Measurements from ENCODE around the gene RSRC1. TPM values are rescaled to one million over a fixed set of nuclear protein-coding genes. Genes with fewer than 3 reads are reported as not detected.

Gene RSRC1
- total and polyA plus RNA-seq, 10 donors, result 7.2 to 56.5 (median 33.1) TPM

- intact Hi-C loops (cut with DNase I; ENCODE audit: low total_unique reads), result no loop called here
- no peak for DNase-seq
- no peaks in the 10 kb centered on the region for H3K36me3 ChIP-seq
- no peak overlapping the region for H3K4me3 ChIP-seq
- TF ChIP-seq CTCF (IDR thresholded peaks at IDR 0.05 in 8 of 11, conservative IDR thresholded peaks at IDR 0.05 in 3 of 11) (no peak), POLR2A (IDR thresholded peaks at IDR 0.05) (no peak), POLR2AphosphoS5 (IDR thresholded peaks at IDR 0.05) (no peak)
- no peak overlapping the region for H3K27ac ChIP-seq
- peaks cover 0 to 7% (median 0%) of the 10 kb centered on the region in 7 donors for H3K27me3 ChIP-seq (replicated peaks in 1 of 7)
- H3K4me1 ChIP-seq, result no peaks in the 10 kb centered on the region
- H3K9me3 ChIP-seq, result peaks cover 0 to 4% (median 0%) of the 10 kb centered on the region in 8 donors
These were observed 453.2 kb downstream of the RSRC1 start for GRCh38 chr3:158563076-158563475.

- no peaks in the 10 kb centered on the region for H3K36me3 ChIP-seq
- H3K4me3 ChIP-seq, result no peak overlapping the region
- peaks cover 0 to 19% (median 0%) of the 10 kb centered on the region in 7 donors for H3K27me3 ChIP-seq (replicated peaks in 1 of 7)
- no peak for DNase-seq
- H3K4me1 ChIP-seq, result no peaks in the 10 kb centered on the region
- 89 to 97% (median 96%) methylated on average over 6 of the region's 6 CpGs for WGBS, 5 donors
- TF ChIP-seq CTCF (IDR thresholded peaks at IDR 0.05 in 8 of 11, conservative IDR thresholded peaks at IDR 0.05 in 3 of 11) (no peak), POLR2A (IDR thresholded peaks at IDR 0.05) (no peak), POLR2AphosphoS5 (IDR thresholded peaks at IDR 0.05) (no peak)
- H3K9me3 ChIP-seq, result peaks cover 0 to 4% (median 0%) of the 10 kb centered on the region in 8 donors
- intact Hi-C loops (cut with DNase I; ENCODE audit: low total_unique reads), result no loop called here
- no peak overlapping the region for H3K27ac ChIP-seq
These were observed 455.2 kb downstream of the RSRC1 start for GRCh38 chr3:158565076-158565475.

DNA sequence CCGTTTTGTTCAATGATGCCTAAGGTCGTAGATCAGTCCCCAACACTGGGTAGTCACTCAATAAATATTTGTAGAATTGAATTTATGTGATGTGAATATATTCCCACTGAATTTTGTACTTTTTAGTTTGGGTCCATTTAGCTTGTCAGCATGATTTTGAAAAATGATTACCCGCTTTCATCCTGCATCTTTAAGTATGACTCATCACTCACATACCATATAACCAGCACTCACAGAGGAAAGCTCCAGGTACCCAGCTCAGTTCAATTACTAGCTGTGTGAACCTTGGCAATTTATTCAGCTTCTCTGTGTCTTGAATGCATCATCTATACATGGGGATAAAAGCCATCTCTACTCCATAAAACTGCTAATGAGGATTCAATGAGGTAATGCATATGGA, 458.9 kb downstream of the RSRC1 start:
- Histone ChIP-seq H3K4me1 (peaks cover 0 to 14% (median 5%) of the 10 kb centered on the region in 6 donors), H3K27me3 (replicated peaks in 1 of 7) (peaks cover 0 to 40% (median 0%) of the 10 kb centered on the region in 7 donors), H3K9me3 (peaks cover 0 to 4% (median 0%) of the 10 kb centered on the region in 8 donors), H3K36me3 (no peaks in the 10 kb centered on the region), H3K27ac (no peak overlapping the region), H3K4me3 (no peak overlapping the region)
- intact Hi-C loops (cut with DNase I; ENCODE audit: low total_unique reads), result no loop called here
- 86 to 89% (median 88%) methylated on average over 3 of the region's 3 CpGs for WGBS, 5 donors
- TF ChIP-seq CTCF (IDR thresholded peaks at IDR 0.05 in 8 of 11, conservative IDR thresholded peaks at IDR 0.05 in 3 of 11), result no peak
- no peak for TF ChIP-seq POLR2AphosphoS5 (IDR thresholded peaks at IDR 0.05)
- TF ChIP-seq POLR2A (IDR thresholded peaks at IDR 0.05), result no peak
- no peak for DNase-seq

DNA sequence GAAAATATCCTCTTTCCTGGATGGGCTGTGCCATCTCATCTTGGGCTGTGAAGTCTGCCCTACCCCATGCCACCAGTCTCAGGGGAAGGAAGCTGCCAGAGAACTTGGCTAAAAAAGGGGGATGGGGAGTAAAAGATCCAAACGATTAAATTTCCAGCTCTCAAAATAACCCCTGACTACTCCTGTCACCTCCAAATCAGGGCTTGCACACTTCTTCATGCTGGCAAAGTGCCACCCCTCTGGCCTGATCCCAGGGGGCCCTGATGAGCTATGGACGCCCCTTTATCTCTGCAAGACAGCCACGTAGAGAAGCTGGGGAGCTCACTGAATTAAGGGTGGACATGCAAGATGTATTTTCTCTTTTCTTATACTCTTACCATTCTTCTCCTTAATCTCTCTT, 459.9 kb downstream of the RSRC1 start:
- Histone ChIP-seq H3K4me1 (peaks cover 0 to 14% (median 5%) of the 10 kb centered on the region in 6 donors), H3K9me3 (peaks cover 0 to 4% (median 0%) of the 10 kb centered on the region in 8 donors), H3K36me3 (no peaks in the 10 kb centered on the region), H3K27me3 (replicated peaks in 1 of 7) (peaks cover 0 to 40% (median 0%) of the 10 kb centered on the region in 7 donors), H3K27ac (no peak overlapping the region), H3K4me3 (no peak overlapping the region)
- intact Hi-C loops (cut with DNase I; ENCODE audit: low total_unique reads), result no loop called here
- 54 to 65% (median 57%) methylated on average over 3 of the region's 3 CpGs for WGBS, 5 donors
- TF ChIP-seq POLR2A (IDR thresholded peaks at IDR 0.05) (no peak), CTCF (IDR thresholded peaks at IDR 0.05 in 8 of 11, conservative IDR thresholded peaks at IDR 0.05 in 3 of 11) (no peak), POLR2AphosphoS5 (IDR thresholded peaks at IDR 0.05) (no peak)
- peak; percentile 62 for DNase-seq

All from spleen (tissue), 11 donors.